ENCODE measurements around the gene ACIN1. TPM values are rescaled to one million over a fixed set of nuclear protein-coding genes. Genes with fewer than 3 reads are reported as not detected.

The ACIN1 gene
- total RNA-seq, 1 donor from 2014 or later: 263 TPM

DNA sequence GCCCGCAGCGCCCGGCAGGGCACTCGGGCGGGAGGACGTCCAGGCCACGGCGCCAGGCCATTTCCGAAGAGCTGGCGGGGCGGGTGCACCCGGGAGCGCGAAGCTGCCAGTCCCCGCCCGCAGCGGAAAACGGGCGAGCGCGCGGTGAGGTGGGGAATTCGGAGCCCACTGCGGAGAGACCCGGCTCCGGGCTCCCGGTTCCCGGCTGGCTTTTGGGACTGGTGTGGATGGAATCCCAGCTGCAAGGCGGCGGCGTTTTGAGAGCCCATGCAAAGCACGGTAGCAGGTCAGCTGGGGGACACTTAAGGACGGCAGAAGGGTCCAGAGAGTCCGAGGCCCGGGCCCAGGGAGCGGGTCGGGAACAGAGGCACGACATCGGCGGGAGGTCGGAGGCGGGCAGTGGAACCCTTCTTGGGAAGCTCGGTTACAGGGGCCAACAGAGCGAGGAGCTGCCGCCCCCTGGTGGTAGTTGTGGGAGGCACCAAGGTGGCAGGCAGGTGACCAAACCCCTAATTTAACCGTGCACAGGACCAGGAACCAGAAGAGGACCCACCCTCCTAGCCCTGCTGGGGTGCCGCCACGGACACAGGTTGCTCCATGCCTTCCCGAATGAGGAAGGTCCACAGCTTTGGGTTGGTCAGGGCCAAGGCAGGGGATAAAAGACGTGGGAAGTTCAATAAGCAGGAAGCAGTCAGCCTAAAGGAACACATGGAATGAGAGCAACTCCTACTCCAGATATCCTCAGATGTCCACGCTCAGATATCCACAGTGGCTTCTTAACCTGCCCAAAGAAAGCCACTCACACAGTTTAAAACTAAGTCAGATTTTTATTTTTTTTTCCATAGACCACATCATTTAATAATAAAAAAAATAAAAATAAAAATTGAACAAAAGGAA is 36.9 kb downstream of the ACIN1 start:
- TF ChIP-seq, protein P1, sequence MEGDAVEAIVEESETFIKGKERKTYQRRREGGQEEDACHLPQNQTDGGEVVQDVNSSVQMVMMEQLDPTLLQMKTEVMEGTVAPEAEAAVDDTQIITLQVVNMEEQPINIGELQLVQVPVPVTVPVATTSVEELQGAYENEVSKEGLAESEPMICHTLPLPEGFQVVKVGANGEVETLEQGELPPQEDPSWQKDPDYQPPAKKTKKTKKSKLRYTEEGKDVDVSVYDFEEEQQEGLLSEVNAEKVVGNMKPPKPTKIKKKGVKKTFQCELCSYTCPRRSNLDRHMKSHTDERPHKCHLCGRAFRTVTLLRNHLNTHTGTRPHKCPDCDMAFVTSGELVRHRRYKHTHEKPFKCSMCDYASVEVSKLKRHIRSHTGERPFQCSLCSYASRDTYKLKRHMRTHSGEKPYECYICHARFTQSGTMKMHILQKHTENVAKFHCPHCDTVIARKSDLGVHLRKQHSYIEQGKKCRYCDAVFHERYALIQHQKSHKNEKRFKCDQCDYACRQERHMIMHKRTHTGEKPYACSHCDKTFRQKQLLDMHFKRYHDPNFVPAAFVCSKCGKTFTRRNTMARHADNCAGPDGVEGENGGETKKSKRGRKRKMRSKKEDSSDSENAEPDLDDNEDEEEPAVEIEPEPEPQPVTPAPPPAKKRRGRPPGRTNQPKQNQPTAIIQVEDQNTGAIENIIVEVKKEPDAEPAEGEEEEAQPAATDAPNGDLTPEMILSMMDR (IDR thresholded peaks at IDR 0.05): peak; percentile 58
- intact Hi-C loops (cut with micrococcal nuclease): loop anchor here (1.0 to 10.0 kb wide), 13 partner anchors 11 to 743 kb away; partner anchors contain the start of genes LRP10 and PRMT5
- Mint-ChIP-seq H3K9me3 (no peaks in the 10 kb centered on the region), H3K27ac (no peak overlapping the region), H3K36me3 (ENCODE audit: low read depth) (peaks cover 46% of the 10 kb centered on the region), H3K27me3 (peaks cover 2% of the 10 kb centered on the region), H3K4me1 (peaks cover 18% of the 10 kb centered on the region), H3K4me3 (peak overlapping the region; percentile 88)
- ChIA-PET POLR2A (interaction anchor here (0.6 to 3.6 kb wide), 16 partner anchors 11 to 488 kb away, joined by 3 to 26 read pairs (median 4); partner anchors contain the start of genes ACIN1, AJUBA, C14orf119 and HAUS4), CTCF (interaction anchor here (0.6 to 10.5 kb wide), 31 partner anchors 8 to 779 kb away, joined by 3 to 284 read pairs (median 4); partner anchors contain the start of genes ABHD4, AJUBA, HAUS4 and OXA1L)
- DNase-seq: peak; percentile 80
- peak; percentile 73 for ATAC-seq (ENCODE audit: low read depth)

GRCh38 chr14:23056956-23057756 is 37.8 kb downstream of the ACIN1 start, which contains the start of gene CDH24:
Gene CDH24, minus strand, starts transcription at chr14:23057520. Its CDS starts 1,787 bp downstream, at chr14:23055733.
- intact Hi-C loops (cut with micrococcal nuclease): loop anchor here (1.0 to 10.0 kb wide), 7 partner anchors 35 to 742 kb away; partner anchors contain the start of gene LRP10
- ChIA-PET POLR2A (interaction anchor here (0.6 to 3.6 kb wide), 16 partner anchors 12 to 487 kb away, joined by 3 to 26 read pairs (median 6); partner anchors contain the start of genes ACIN1, AJUBA, C14orf119 and HAUS4), CTCF (interaction anchor here (0.6 to 10.5 kb wide), 31 partner anchors 9 to 667 kb away, joined by 3 to 284 read pairs (median 5); partner anchors contain the start of genes ABHD4, AJUBA, HAUS4 and OXA1L)
- H3K9me3 Mint-ChIP-seq: no peaks in the 10 kb centered on the region
- peaks cover 18% of the 10 kb centered on the region for H3K4me1 Mint-ChIP-seq
- H3K4me3 Mint-ChIP-seq: peak within 1 kb of the TSS; percentile 88
- TF ChIP-seq, protein P1 (IDR thresholded peaks at IDR 0.05): no peak
- H3K36me3 Mint-ChIP-seq (ENCODE audit: low read depth): peaks cover 38% of the 10 kb centered on the region
- H3K27ac Mint-ChIP-seq: peak within 1 kb of the TSS; percentile 13
- peaks cover 2% of the 10 kb centered on the region for H3K27me3 Mint-ChIP-seq
- peak; percentile 75 for ATAC-seq (ENCODE audit: low read depth)
- DNase-seq: peak; percentile 71

- H3K4me1 Mint-ChIP-seq: peaks cover 18% of the 10 kb centered on the region
- ATAC-seq (ENCODE audit: low read depth) (peak; percentile 73), DNase-seq (peak; percentile 64)
- peak overlapping the region; percentile 79 for H3K4me3 Mint-ChIP-seq
- intact Hi-C loops (cut with micrococcal nuclease): loop anchor here (1.0 to 10.0 kb wide), 6 partner anchors 34 to 742 kb away; partner anchors contain the start of gene LRP10
- ChIA-PET CTCF (interaction anchor here (1.1 to 10.5 kb wide), 5 partner anchors 13 to 84 kb away, joined by 4 to 284 read pairs (median 18); partner anchors contain the start of gene AJUBA), POLR2A (interaction anchor here (2.0 to 3.3 kb wide), 4 partner anchors 39 to 74 kb away, joined by 8 to 18 read pairs (median 12); partner anchors contain the start of genes ACIN1, AJUBA and C14orf119)
- H3K27me3 Mint-ChIP-seq: peaks cover 2% of the 10 kb centered on the region
- peak overlapping the region; percentile 13 for H3K27ac Mint-ChIP-seq
- TF ChIP-seq, protein P1 (IDR thresholded peaks at IDR 0.05): no peak
- peaks cover 32% of the 10 kb centered on the region for H3K36me3 Mint-ChIP-seq (ENCODE audit: low read depth)
- H3K9me3 Mint-ChIP-seq: no peaks in the 10 kb centered on the region
Observed at GRCh38 chr14:23056145-23056955, 38.6 kb downstream of the ACIN1 start.

GRCh38 chr14:23055621-23056144 is 39.3 kb downstream of the ACIN1 start:
- ATAC-seq (ENCODE audit: low read depth) (no peak), DNase-seq (no peak)
- H3K4me1 Mint-ChIP-seq: peaks cover 18% of the 10 kb centered on the region
- ChIA-PET POLR2A (interaction anchor here (2.0 to 2.2 kb wide), 2 partner anchors 49 to 74 kb away, joined by 8 to 11 read pairs; partner anchors contain the start of gene AJUBA), CTCF (interaction anchor here (1.8 to 10.5 kb wide), 4 partner anchors 13 to 83 kb away, joined by 6 to 284 read pairs (median 14); partner anchors contain the start of gene AJUBA)
- peaks cover 2% of the 10 kb centered on the region for H3K27me3 Mint-ChIP-seq
- TF ChIP-seq, protein P1 (IDR thresholded peaks at IDR 0.05): no peak
- H3K9me3 Mint-ChIP-seq: no peaks in the 10 kb centered on the region
- H3K36me3 Mint-ChIP-seq (ENCODE audit: low read depth): peaks cover 25% of the 10 kb centered on the region
- peak overlapping the region; percentile 79 for H3K4me3 Mint-ChIP-seq
- H3K27ac Mint-ChIP-seq: no peak overlapping the region
- intact Hi-C loops (cut with micrococcal nuclease): loop anchor here (1.0 to 10.0 kb wide), 6 partner anchors 33 to 741 kb away; partner anchors contain the start of gene LRP10

Measured in activated B cell treated with CpG ODN at 0.5 μM for 24 hours (primary cell).